ENCODE data around the gene RTN1. TPM values are rescaled to one million over a fixed set of nuclear protein-coding genes. Genes with fewer than 3 reads are reported as not detected.

The RTN1 gene
- total and polyA plus RNA-seq, 2 experiments from 2014 or later: 1.1 TPM

GRCh38 chr14:59882957-59883356 lies 12.4 kb upstream of the RTN1 start:
- TF ChIP-seq, protein P1, sequence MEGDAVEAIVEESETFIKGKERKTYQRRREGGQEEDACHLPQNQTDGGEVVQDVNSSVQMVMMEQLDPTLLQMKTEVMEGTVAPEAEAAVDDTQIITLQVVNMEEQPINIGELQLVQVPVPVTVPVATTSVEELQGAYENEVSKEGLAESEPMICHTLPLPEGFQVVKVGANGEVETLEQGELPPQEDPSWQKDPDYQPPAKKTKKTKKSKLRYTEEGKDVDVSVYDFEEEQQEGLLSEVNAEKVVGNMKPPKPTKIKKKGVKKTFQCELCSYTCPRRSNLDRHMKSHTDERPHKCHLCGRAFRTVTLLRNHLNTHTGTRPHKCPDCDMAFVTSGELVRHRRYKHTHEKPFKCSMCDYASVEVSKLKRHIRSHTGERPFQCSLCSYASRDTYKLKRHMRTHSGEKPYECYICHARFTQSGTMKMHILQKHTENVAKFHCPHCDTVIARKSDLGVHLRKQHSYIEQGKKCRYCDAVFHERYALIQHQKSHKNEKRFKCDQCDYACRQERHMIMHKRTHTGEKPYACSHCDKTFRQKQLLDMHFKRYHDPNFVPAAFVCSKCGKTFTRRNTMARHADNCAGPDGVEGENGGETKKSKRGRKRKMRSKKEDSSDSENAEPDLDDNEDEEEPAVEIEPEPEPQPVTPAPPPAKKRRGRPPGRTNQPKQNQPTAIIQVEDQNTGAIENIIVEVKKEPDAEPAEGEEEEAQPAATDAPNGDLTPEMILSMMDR (IDR thresholded peaks at IDR 0.05; ENCODE audit: poor library complexity): peak; percentile 16
- no peak for TF ChIP-seq EZH2 (IDR thresholded peaks at IDR 0.05; ENCODE audit: borderline replicate concordance)
- no peak for TF ChIP-seq EZH2phosphoT487 (IDR thresholded peaks at IDR 0.05; ENCODE audit: low read depth, severe bottlenecking, unreplicated experiment)
- DNase-seq (ENCODE audit: low spot score): no peak
- Histone ChIP-seq H3K4me3 (no peak overlapping the region), H3K27ac (no peak overlapping the region), H3K4me1 (ENCODE audit: insufficient read depth) (no peaks in the 10 kb centered on the region), H3K36me3 (replicated peaks; ENCODE audit: insufficient read depth, low read depth) (no peaks in the 10 kb centered on the region), H3K4me2 (no peak overlapping the region), H4K20me1 (ENCODE audit: insufficient read depth, poor library complexity, severe bottlenecking) (no peaks in the 10 kb centered on the region), H2AFZ (no peak overlapping the region), H3K9me2 (replicated peaks; ENCODE audit: insufficient read depth) (no peaks in the 10 kb centered on the region), H3K27me3 (no peaks in the 10 kb centered on the region), H3K9me3 (ENCODE audit: low read depth) (no peaks in the 10 kb centered on the region), H3K79me2 (no peaks in the 10 kb centered on the region)
- WGBS (ENCODE audit: low lambda C conversion rate, missing lambda C conversion rate): 21% methylated on average over 1 of the region's 1 CpG

DNA sequence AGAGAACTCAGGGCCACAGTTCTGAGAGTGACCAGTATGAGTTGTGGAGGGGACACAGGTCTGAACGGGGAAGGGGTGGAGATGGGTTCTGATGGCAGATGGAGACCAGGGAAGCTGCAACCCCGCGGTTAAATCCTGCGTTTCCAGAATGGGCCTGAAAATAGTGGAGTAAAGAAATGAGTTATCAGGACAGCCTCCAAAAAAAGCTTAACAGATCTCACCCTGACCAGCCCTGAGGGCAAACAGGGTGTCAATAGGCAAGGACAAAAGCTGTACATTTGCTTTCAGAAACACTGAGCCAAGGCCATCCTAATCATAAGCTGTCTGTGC lies 555 bp upstream of the RTN1 start:
- no peak for DNase-seq (ENCODE audit: low spot score)
- Histone ChIP-seq H3K9me2 (replicated peaks; ENCODE audit: insufficient read depth) (no peaks in the 10 kb centered on the region), H2AFZ (peak overlapping the region; percentile 72), H3K36me3 (replicated peaks; ENCODE audit: insufficient read depth, low read depth) (no peaks in the 10 kb centered on the region), H3K9me3 (ENCODE audit: low read depth) (no peaks in the 10 kb centered on the region), H3K27me3 (peaks cover 73% of the 10 kb centered on the region), H3K79me2 (no peaks in the 10 kb centered on the region), H4K20me1 (ENCODE audit: insufficient read depth, poor library complexity, severe bottlenecking) (no peaks in the 10 kb centered on the region), H3K4me2 (peak overlapping the region; percentile 97), H3K4me3 (peak overlapping the region; percentile 59), H3K27ac (no peak overlapping the region), H3K4me1 (ENCODE audit: insufficient read depth) (no peaks in the 10 kb centered on the region)
- WGBS (ENCODE audit: low lambda C conversion rate, missing lambda C conversion rate): 4% methylated on average over 4 of the region's 4 CpGs
- TF ChIP-seq, protein P1 (IDR thresholded peaks at IDR 0.05; ENCODE audit: poor library complexity): no peak
- TF ChIP-seq EZH2 (IDR thresholded peaks at IDR 0.05; ENCODE audit: borderline replicate concordance): no peak
- no peak for TF ChIP-seq EZH2phosphoT487 (IDR thresholded peaks at IDR 0.05; ENCODE audit: low read depth, severe bottlenecking, unreplicated experiment)

GRCh38 chr14:59869381-59870255 lies 958 bp downstream of the RTN1 start:
- Histone ChIP-seq H3K4me1 (ENCODE audit: insufficient read depth) (no peaks in the 10 kb centered on the region), H3K4me3 (peak overlapping the region; percentile 59), H3K27me3 (peaks cover 80% of the 10 kb centered on the region), H3K79me2 (no peaks in the 10 kb centered on the region), H4K20me1 (ENCODE audit: insufficient read depth, poor library complexity, severe bottlenecking) (no peaks in the 10 kb centered on the region), H2AFZ (peak overlapping the region; percentile 72), H3K9me2 (replicated peaks; ENCODE audit: insufficient read depth) (no peaks in the 10 kb centered on the region), H3K4me2 (peak overlapping the region; percentile 97), H3K27ac (no peak overlapping the region), H3K36me3 (replicated peaks; ENCODE audit: insufficient read depth, low read depth) (no peaks in the 10 kb centered on the region), H3K9me3 (ENCODE audit: low read depth) (no peaks in the 10 kb centered on the region)
- 8% methylated on average over 44 of the region's 44 CpGs for WGBS (ENCODE audit: low lambda C conversion rate, missing lambda C conversion rate)
- TF ChIP-seq, protein P1 (IDR thresholded peaks at IDR 0.05; ENCODE audit: poor library complexity): no peak
- TF ChIP-seq EZH2phosphoT487 (IDR thresholded peaks at IDR 0.05; ENCODE audit: low read depth, severe bottlenecking, unreplicated experiment) (peak; percentile 38), EZH2 (IDR thresholded peaks at IDR 0.05; ENCODE audit: borderline replicate concordance) (peak; percentile 20)
- DNase-seq (ENCODE audit: low spot score): no peak
